H9 (cell line): ENCODE data around the gene PLLP. TPM values are rescaled to one million over a fixed set of nuclear protein-coding genes. Genes with fewer than 3 reads are reported as not detected.

Source experiments
- DNase-seq: peaks from one replicate; pipeline ENCODE4 v3.0.0-alpha.2; 2017
- H2AFZ ChIP-seq: one replicate; pipeline ENCODE4 v1.6.1; 2013; ENCODE audit warnings: mild to moderate bottlenecking, low read length, control low read depth, moderate library complexity
- H2AK5ac ChIP-seq: 2 replicates; pipeline ENCODE4 v1.6.1; 2013; ENCODE audit warnings: low read length, control low read depth, mixed read lengths; ENCODE audit not compliant: insufficient read length
- H2BK120ac ChIP-seq: one replicate; pipeline ENCODE4 v1.6.1; 2013; ENCODE audit warnings: low read depth, mild to moderate bottlenecking, low read length, control low read depth, inconsistent platforms; ENCODE audit not compliant: poor library complexity, severe bottlenecking
- H2BK12ac ChIP-seq: 2 replicates; pipeline ENCODE4 v1.6.1; 2013; ENCODE audit warnings: low read length, control low read depth, mixed read lengths, low read depth; ENCODE audit not compliant: insufficient read length
- H2BK15ac ChIP-seq: 2 replicates; pipeline ENCODE4 v1.6.1; 2013; ENCODE audit warnings: low read depth, low read length, control low read depth
- H2BK20ac ChIP-seq: one replicate; pipeline ENCODE4 v1.6.1; 2013; ENCODE audit warnings: low read depth, mild to moderate bottlenecking, low read length, control low read depth, inconsistent platforms; ENCODE audit not compliant: poor library complexity, severe bottlenecking
- H2BK5ac ChIP-seq: 2 replicates; pipeline ENCODE4 v1.6.1; 2013; ENCODE audit warnings: low read length, control low read depth, mixed read lengths; ENCODE audit not compliant: insufficient read length
- H3K14ac ChIP-seq: 2 replicates; pipeline ENCODE4 v1.6.1; 2013; ENCODE audit warnings: low read length, control low read depth; ENCODE audit not compliant: insufficient read depth
- H3K18ac ChIP-seq: 2 replicates; pipeline ENCODE4 v1.6.1; 2013; ENCODE audit warnings: low read depth, mild to moderate bottlenecking, mixed read lengths, low read length, control low read depth; ENCODE audit not compliant: insufficient read length
- H3K23ac ChIP-seq: 2 replicates; pipeline ENCODE4 v1.6.1; 2013; ENCODE audit warnings: low read length, control low read depth, mixed read lengths, low read depth; ENCODE audit not compliant: insufficient read length
- H3K23me2 ChIP-seq: 2 replicates; pipeline ENCODE4 v1.6.1; 2013; ENCODE audit warnings: low read depth, mild to moderate bottlenecking, mixed read lengths, low read length, control low read depth; ENCODE audit not compliant: insufficient read length, poor library complexity, severe bottlenecking
- H3K27ac ChIP-seq: 2 replicates; pipeline ENCODE4 v1.5.1; 2013; ENCODE audit warnings: low read length, control low read depth, mixed read lengths, low read depth; ENCODE audit not compliant: insufficient read length
- H3K27me3 ChIP-seq: 2 replicates; pipeline ENCODE4 v1.6.1; 2013; ENCODE audit warnings: low read length, control low read depth, inconsistent platforms; ENCODE audit not compliant: insufficient read depth
- H3K4ac ChIP-seq: 2 replicates; pipeline ENCODE4 v1.6.1; 2013; ENCODE audit warnings: low read depth, mild to moderate bottlenecking, control low read depth, inconsistent platforms, low read length, moderate library complexity
- H3K4me1 ChIP-seq: 2 replicates; pipeline ENCODE4 v1.6.1; 2013; ENCODE audit warnings: low read length, control low read depth, inconsistent platforms; ENCODE audit not compliant: insufficient read depth
- H3K4me2 ChIP-seq: 2 replicates; pipeline ENCODE4 v1.6.1; 2013; ENCODE audit warnings: low read length, control low read depth, mixed read lengths; ENCODE audit not compliant: insufficient read length, insufficient read depth
- H3K56ac ChIP-seq: 2 replicates; pipeline ENCODE4 v1.6.1; 2013; ENCODE audit warnings: low read depth, mild to moderate bottlenecking, mixed read lengths, low read length, control low read depth; ENCODE audit not compliant: insufficient read length
- H3K79me1 ChIP-seq: 2 replicates; pipeline ENCODE4 v1.6.1; 2013; ENCODE audit warnings: low read depth, mild to moderate bottlenecking, moderate library complexity, low read length, control low read depth, inconsistent platforms; ENCODE audit not compliant: insufficient read depth, poor library complexity, severe bottlenecking
- H3K79me2 ChIP-seq: 2 replicates; pipeline ENCODE4 v1.6.1; 2013; ENCODE audit warnings: low read length, control low read depth, inconsistent platforms; ENCODE audit not compliant: insufficient read depth
- H3K9ac ChIP-seq: 2 replicates; pipeline ENCODE4 v1.6.1; 2013; ENCODE audit warnings: low read length, control low read depth, mixed read lengths; ENCODE audit not compliant: insufficient read length; ENCODE audit errors: extremely low read depth
- H3K9me3 ChIP-seq: one replicate; pipeline ENCODE4 v1.6.1; 2013; ENCODE audit warnings: low read depth, low read length, inconsistent platforms; ENCODE audit not compliant: control insufficient read depth
- H3T11ph ChIP-seq: one replicate; pipeline ENCODE4 v1.6.1; 2013; ENCODE audit warnings: mild to moderate bottlenecking, low read length, control low read depth, inconsistent platforms
- H4K20me1 ChIP-seq: one replicate; pipeline ENCODE4 v1.6.1; 2013; ENCODE audit not compliant: control insufficient read depth, insufficient read length, insufficient read depth
- H4K5ac ChIP-seq: 2 replicates; pipeline ENCODE4 v1.6.1; 2013; ENCODE audit warnings: low read depth, mild to moderate bottlenecking, mixed read lengths, low read length, control low read depth; ENCODE audit not compliant: insufficient read length
- H4K8ac ChIP-seq: replicated peaks from 2 replicates; pipeline ENCODE4 v1.6.1; 2013; ENCODE audit warnings: low read length, control low read depth, mixed read lengths, low read depth; ENCODE audit not compliant: insufficient read length
- H4K91ac ChIP-seq: 2 replicates; pipeline ENCODE4 v1.6.1; 2013; ENCODE audit warnings: low read depth, mild to moderate bottlenecking, moderate library complexity, mixed read lengths, low read length, control low read depth; ENCODE audit not compliant: insufficient read length
- H3K27ac Mint-ChIP-seq, 3 experiments: 2 replicates in 2 of 3; 3 replicates in 1 of 3; pipeline ENCODE4 v1.8.0; 2020 to 2021; ENCODE audit warnings: mixed read lengths in 3 of 3, mild to moderate bottlenecking in 1 of 3, moderate library complexity in 1 of 3
- H3K27me3 Mint-ChIP-seq: 2 replicates; pipeline ENCODE4 v1.8.0; 2021; ENCODE audit warnings: low read depth, mild to moderate bottlenecking, moderate library complexity, mixed read lengths
- H3K36me3 Mint-ChIP-seq, 3 experiments: 2 replicates in 2 of 3; 3 replicates in 1 of 3; pipeline ENCODE4 v1.8.0; 2020 to 2021; ENCODE audit warnings: low read depth in 3 of 3, mixed read lengths in 3 of 3; ENCODE audit not compliant: insufficient read depth in 1 of 3
- H3K4me1 Mint-ChIP-seq, 2 experiments: 2 replicates each; pipeline ENCODE4 v1.8.0; 2020; ENCODE audit warnings: mixed read lengths in 2 of 2
- H3K4me3 Mint-ChIP-seq, 2 experiments: 2 replicates in 1 of 2; 3 replicates in 1 of 2; pipeline ENCODE4 v1.8.0; 2020 to 2021; ENCODE audit warnings: mild to moderate bottlenecking in 2 of 2, mixed read lengths in 2 of 2, moderate library complexity in 1 of 2
- H3K9me3 Mint-ChIP-seq, 2 experiments: 2 replicates in 1 of 2; 3 replicates in 1 of 2; pipeline ENCODE4 v1.8.0; 2020; ENCODE audit warnings: mild to moderate bottlenecking in 2 of 2, mixed read lengths in 2 of 2, moderate library complexity in 1 of 2
- CTCF ChIP-seq: fragments of 200-600 bp; sonication (generic); conservative IDR thresholded peaks from 3 replicates; pipeline ENCODE4 v1.8.0; 2021; ENCODE audit warnings: antibody characterized with exemption, mild to moderate bottlenecking
- WGBS: extraction: QIAGEN DNeasy Blood & Tissue Kit; methylation state at CpG from one replicate; pipeline ENCODE4 v1.1.7; 2013; ENCODE audit warnings: missing lambda C conversion rate, low lambda C conversion rate, mixed read lengths; ENCODE audit not compliant: insufficient read length; ENCODE audit errors: extremely low coverage; 5-methylcytosine and 5-hydroxymethylcytosine counted together
- total RNA-seq: library from RNA; stranded (reverse); gene quantifications from 2 replicates; pipeline ENCODE4 v1.2.1, GENCODE V29; 2021

PLLP gene
- total RNA-seq, 1 experiment from 2014 or later = 1.8 TPM

- no peak overlapping the region for H2BK5ac ChIP-seq
- no peaks in the 10 kb centered on the region for H3K79me1 ChIP-seq
- Mint-ChIP-seq H3K4me3 (no peak overlapping the region), H3K27ac (no peak overlapping the region), H3K36me3 (no peaks in the 10 kb centered on the region), H3K27me3 (no peaks in the 10 kb centered on the region; the same call in 1 of the 2 replicates), H3K4me1 (peaks cover 16 to 21% of the 10 kb centered on the region in 2 experiments), H3K9me3 (no peaks in the 10 kb centered on the region; a peak in 1 of 5 replicates)
- H2BK120ac ChIP-seq = no peak overlapping the region
- peaks cover 4% of the 10 kb centered on the region; the same call in 1 of the 2 replicates for H3K4me1 ChIP-seq
- no peak overlapping the region for H2BK15ac ChIP-seq
- H3K9me3 ChIP-seq = no peaks in the 10 kb centered on the region
- H2BK20ac ChIP-seq = no peak overlapping the region
- H3K27ac ChIP-seq = no peak overlapping the region
- H3K79me2 ChIP-seq = no peaks in the 10 kb centered on the region
- no peak overlapping the region for H3K14ac ChIP-seq
- no peak for DNase-seq
- H4K20me1 ChIP-seq = no peaks in the 10 kb centered on the region
- no peak overlapping the region for H3T11ph ChIP-seq
- no peak overlapping the region for H2AK5ac ChIP-seq
- H3K23ac ChIP-seq = no peak overlapping the region
- H2BK12ac ChIP-seq = no peak overlapping the region
- no peak overlapping the region for H3K4me2 ChIP-seq
- no peak overlapping the region for H3K9ac ChIP-seq
- no peak overlapping the region for H3K18ac ChIP-seq
- no peak overlapping the region for H3K56ac ChIP-seq
- H4K91ac ChIP-seq = no peak overlapping the region
- no peaks in the 10 kb centered on the region for H3K23me2 ChIP-seq
- H3K27me3 ChIP-seq = no peaks in the 10 kb centered on the region
- no peak for TF ChIP-seq CTCF
- no CpG with 5 or more reads among the region's 2 CpGs for WGBS
- H4K8ac ChIP-seq = no peak overlapping the region
- no peak overlapping the region for H4K5ac ChIP-seq
- no peak overlapping the region for H3K4ac ChIP-seq
- no peak overlapping the region for H2AFZ ChIP-seq
Observed at GRCh38 chr16:57319646-57320045, 35.2 kb upstream of the PLLP start.
